Smooth muscle cell of the brain vasculature (primary cell): Measurements from ENCODE around the gene RBM15B.
"Not testable (repeated sequence)": the region's sequence is repeated elsewhere in the genome, so short reads cannot be mapped to it uniquely, and the experiment has no call there.

Source experiments
- DNase-seq: peaks from one replicate; pipeline ENCODE4 v3.0.0-alpha.2; 2012; ENCODE audit warnings: low read depth, low spot score

The RBM15B gene

DNA sequence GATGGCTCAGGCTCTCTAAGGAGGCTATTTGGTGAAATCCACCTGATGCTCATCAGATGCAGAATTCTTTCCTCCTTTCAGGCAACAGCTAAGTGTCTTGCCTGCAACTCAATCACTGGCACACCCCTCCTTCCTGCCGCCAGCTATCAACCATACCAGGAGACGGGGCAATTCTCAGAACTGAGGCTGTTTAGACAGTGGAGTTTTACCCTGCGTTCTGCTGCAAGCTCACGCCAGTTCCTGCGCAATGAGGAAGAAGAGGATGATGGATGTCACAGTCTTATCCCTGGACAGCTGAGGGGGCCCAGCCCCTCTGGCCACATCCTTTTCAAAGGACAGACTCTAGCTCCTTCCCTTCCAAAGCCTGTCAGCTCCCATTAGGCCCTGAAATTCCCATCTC, 13.0 kb upstream of the RBM15B start:
- DNase-seq = no peak

DNA sequence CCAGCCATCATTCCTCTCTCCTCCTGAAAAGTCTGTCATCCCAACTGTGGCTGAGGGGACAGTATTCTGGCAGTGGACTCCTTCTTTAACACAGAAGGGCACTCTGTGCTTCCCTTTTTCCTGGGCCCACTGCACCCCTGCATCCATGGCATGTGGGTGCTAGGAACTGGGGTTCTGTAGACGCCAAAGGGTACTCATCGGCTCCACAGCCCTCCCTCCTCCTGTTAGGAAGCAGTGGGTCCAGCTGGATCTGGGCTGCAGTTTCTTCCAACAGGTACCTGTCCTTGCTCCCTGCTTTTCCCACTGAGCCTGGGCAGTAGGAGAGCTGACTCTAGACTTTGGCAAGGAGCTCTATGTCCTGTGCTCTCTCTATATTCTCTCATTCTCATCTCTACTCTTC, 12.4 kb upstream of the RBM15B start:
- no peak for DNase-seq

DNA sequence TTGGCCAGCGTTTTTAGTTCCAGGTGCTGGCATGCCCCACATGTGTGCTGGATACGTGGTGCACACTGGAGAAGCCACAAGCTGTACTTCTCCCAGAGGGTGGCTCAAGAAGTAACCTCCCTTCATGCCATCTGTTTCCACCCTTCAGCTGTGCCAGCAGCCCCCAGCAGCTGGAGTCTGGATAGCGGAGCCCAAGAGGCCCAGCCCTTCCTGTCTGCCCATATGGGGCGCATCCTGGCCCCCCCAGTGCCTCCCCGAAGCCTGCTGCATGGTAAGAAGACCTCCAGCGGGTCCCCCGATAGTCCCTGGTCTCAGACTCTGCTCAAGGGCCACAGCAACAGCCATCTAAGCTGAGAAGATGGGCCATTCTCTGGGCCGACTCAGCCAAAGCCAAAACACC, 11.8 kb upstream of the RBM15B start:
- DNase-seq = no peak

DNA sequence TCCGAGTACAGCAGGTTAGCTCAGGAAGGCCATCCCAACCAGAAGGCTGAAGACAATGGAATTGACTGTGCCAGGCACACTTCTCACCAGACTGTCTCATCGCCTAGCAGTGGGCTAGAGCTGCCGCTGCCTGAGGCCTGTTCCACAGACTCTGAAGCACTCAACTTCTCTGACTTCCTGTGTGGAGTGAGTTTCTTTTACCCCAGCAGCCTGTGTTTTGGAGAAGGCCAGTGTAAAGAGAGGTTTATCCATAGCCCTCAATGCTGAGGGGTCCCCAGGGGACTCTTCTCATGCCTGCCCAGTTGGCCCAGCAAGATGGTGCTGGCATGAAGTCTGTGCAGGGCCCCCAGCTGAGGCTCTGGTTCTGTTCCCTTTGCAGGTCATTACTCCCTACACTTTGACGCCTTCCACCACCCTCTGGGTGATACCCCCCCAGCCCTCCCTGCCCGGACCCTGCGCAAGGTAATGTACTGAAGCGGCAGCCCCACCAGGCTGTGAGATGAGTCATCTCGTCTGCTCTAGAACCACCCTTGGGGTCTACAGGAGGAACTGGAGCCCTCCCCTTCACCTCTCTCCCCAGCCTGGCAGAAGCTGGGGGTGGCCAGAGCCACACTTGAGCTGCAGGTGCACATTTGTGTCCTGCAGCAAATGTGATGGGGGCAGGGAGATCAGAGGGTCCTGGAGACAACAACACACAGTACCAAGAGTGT, 11.2 kb upstream of the RBM15B start:
- no peak for DNase-seq

DNA sequence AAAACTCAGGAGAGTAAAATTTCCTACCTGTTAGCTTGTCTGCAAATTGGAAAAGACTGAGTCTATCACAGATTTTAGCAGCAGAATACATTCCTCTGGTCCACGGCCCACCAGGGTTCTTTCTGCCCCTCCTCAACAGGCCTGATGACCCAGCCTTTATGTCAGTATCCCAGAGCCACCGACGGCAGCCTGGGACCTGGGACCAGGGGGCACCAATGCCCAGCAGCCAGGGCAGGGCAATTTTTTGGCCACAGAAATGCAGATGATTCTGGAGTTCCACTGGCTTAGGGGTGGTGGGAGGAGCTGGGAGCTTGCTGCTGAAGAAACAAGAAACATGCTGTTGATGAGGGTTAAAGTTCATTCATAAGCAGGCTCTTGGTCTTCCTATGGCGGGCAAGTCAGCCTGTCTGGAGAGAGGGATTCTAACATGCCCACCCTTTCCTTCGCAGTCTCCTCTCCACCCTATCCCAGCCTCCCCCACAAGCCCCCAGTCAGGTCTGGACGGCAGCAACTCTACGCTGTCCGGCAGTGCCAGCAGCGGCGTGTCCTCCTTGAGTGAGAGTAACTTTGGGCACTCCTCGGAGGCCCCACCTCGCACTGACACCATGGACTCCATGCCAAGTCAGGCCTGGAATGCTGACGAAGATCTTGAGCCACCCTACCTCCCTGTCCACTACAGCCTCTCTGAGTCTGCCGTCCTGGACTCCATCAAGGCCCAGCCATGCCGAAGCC, 10.3 kb upstream of the RBM15B start:
- no peak for DNase-seq

DNA sequence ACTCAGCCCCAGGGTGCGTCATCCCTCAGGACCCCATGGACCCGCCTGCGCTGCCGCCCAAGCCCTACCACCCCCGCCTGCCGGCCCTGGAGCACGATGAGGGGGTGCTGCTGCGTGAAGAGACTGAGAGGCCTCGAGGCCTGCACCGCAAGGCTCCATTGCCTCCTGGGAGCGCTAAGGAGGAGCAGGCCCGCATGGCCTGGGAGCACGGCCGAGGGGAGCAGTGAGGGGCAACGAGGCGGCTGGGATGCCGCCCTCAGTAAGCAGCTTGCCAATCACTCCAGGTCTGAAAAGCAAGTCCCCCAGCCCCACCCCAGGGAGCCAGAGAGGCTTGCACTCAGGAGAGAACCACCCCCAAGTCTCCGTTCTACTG, 9.8 kb upstream of the RBM15B start:
- DNase-seq = no peak

DNA sequence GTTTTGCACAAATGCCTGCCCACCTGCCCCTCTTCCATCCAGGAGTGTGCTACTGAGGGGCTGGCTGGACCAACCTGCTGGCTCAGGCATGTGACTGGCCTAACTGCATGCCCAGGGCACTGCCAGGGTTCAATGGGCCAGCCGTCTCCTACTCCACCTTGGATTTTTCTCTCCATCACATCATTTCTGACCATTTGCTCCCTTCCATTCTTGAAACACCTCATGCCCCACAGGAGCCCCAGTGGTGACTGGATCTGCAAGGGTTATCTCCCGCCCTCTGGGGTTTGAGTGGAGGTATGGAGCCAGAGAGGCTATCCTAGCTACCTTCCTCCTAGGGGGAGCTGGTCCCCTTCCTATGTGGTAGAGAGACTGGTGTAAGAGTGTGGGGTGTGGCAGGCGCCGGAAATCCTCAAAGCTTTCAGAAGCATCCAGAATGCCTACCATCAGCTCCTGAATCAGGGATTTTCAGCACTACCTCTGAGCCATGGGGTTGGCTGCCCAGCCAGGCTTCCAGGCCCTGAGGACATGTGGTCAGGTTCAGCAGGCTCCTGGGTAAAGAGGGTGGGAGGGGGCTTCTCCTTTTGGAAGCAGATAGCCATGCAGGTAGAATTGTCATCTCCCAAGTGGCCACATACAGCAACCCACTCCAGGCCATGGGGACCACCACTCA, 8.9 kb upstream of the RBM15B start:
- DNase-seq = no peak

DNA sequence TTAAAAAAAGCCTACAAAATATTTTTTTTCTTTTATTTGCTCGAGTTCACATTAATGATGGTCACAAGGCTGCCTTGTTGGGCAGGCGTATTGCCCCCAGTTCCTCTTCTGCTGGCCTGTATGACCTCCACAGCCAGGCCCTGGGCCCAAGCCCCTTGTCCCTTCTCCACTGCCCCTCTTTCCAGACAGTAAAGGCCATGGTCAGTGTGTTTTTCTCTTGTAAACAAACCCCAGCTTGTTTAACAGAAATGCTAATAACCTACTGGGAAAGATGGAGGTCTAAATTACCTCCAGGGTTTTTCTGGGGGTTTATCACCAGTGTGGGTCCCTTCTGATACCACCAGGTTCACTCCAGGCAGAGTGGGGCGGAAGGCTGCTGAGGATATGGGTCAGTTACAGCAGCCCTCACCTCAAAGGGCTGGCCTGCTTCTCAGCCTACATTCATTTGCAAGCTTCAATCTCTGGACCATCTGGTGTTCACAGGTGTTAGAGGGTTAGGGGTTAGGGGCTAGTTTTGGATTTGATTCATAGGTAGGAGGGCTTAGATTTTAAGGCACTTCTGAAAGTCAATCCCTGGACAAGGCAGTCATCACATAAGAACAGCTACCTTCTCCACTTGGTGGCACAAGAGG, 8.0 kb upstream of the RBM15B start:
- no peak for DNase-seq

DNA sequence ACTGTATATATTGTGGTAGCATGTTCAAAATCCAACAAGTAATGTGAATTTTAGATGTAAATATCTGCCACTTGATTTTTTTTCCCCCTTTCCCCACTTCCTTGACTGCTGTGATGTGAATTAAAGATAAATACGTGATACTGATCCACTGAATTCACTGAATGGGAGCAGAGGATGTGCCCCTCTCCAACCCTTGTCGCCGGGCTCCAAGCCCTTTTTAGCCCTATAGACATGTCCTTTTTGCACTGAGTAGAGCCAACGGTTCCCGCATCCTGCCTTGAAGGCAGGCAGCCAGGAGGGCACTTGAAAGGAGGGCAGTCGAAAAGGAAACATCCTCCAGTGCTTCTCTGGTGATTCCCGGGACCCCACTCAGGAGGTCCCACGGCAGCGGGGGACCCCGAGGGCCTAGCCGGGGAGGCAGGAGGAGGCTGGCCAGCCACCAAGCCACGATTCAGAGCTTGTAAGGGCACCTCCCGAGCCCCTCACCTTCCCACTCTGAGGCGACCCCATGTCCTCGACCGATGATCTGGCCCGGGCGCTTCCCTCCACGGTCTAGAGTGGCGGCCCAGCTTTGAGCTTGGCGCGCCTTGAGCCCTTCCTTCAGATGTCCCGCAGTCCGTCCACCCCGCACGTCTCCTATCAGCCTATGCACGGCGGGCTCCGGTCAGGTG, 6.9 kb upstream of the RBM15B start:
- no peak for DNase-seq

DNA sequence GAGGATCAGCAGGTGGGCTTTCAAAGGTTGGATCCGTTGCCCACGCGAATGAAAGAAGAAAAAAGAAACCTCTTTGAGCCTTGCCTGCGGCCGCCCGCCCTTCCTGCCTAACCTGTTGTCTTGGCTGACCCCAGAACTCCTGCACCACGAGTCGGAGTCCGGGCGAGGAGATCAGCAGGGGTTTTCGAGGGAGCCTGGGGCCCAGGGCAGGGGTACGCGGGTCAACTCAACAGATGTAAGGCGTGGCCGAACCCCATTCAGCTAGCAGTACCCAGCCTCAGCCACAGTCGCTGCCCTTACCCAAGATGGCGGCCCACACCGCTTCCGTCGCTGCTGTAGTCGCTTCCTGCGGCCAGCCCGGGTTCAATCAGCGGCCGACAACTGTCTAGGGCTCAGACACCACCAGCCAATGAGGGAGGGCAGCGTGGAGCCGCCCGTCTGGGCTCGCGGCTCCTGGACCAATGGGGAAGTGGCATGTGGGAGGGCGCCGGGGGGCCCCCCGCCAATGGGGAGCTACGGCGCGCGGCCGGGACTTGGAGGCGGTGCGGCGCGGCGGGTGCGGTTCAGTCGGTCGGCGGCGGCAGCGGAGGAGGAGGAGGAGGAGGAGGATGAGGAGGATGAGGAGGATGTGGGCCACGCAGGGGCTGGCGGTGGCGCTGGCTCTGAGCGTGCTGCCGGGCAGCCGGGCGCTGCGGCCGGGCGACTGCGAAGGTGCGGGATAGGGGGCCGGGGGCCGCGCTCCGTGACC, 6.2 kb upstream of the RBM15B start, which contains the start of gene MANF:
Gene MANF, plus strand, starts transcription at position 566 of the 748 bp plus-strand sequence. Its CDS starts 52 bp downstream, at position 618.
- DNase-seq = peak; percentile 95

DNA sequence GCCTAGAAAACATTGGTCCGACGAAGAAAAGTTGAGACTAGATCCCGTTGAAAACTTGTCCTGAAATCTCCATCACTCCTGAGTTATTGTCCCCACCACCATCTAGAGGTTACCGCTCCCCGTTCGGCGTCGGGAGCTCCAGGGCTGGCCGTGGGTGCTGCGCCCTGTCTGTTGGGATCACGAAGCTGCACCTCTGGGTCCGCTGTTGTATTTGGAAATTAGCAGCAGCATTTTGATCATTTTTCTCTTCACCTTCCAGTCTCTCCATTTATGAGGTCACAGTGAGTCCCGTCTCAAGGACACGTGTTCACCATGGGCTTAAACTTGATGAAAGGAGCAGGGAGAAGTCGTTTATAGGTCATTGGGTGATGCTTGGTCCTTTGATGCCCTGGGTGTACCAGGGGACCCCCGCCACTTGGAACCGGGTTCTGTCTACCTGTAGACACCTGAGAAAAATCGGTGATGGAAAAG, 5.4 kb upstream of the RBM15B start:
- DNase-seq = no peak

DNA sequence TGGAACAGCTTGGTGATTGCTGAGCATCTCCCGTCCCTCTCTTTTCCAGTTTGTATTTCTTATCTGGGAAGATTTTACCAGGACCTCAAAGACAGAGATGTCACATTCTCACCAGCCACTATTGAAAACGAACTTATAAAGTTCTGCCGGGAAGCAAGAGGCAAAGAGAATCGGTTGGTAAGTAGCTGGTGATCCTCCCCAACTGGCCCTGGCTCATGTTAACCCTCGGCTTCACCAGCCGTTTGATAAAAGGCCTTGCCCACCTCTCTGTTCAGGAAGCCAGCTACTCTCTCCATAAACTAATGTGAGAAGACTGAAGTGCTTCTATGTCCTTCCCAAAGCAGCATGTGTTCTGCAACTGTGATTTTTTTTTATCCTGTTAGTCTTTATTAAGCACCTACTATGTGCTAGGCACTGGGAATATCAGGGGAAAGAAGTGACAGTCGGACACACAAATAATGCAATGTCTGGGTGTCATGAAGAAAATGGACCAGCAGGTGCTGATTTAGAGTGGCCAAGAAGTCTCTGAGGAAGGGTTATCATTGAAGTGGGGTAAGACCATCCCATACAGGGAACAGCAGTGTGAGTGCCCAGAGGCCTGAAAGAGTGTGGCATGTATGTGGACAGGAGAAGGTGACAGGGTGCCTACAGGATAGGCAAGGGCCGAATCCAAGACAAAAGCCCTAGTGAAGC, 4.8 kb upstream of the RBM15B start:
- DNase-seq = no peak

DNA sequence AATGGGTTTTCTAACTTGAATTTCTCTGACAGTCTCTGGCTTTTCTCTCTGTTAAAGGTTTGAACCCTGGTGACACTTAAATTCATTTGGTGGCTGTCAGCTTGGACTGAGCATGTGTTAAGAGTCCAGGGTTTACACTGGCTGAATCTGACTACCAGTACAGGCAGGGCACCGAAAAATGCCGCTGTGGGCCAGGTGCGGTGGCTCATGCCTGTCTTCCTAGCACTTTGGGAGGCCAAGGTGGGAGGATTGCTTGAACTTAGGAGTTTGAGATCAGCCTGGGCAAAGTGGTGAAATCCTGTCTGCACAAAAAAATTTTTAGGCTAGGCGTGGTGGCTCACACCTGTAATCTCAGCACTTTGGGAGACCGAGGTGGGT, 4.2 kb upstream of the RBM15B start:
- no peak for DNase-seq

DNA sequence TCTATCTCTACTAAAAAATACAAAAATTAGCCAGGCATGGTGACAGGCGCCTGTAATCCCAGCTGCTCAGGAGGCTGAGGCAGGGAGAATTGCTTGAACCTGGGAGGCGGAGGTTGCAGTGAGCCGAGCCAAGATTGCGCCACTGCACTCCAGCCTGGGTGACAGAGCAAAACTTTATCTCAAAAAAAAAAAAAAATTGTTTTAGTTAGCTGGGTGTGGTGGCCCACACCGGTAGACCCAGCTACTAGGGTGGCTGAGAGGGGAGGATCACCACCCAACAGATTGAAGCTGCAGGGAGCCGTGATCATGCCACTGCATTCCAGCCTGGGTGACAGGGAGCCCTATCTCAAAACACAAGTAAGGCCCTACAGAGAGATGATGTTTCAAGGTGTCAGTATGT, 3.8 kb upstream of the RBM15B start:
- not testable (repeated sequence) for DNase-seq

DNA sequence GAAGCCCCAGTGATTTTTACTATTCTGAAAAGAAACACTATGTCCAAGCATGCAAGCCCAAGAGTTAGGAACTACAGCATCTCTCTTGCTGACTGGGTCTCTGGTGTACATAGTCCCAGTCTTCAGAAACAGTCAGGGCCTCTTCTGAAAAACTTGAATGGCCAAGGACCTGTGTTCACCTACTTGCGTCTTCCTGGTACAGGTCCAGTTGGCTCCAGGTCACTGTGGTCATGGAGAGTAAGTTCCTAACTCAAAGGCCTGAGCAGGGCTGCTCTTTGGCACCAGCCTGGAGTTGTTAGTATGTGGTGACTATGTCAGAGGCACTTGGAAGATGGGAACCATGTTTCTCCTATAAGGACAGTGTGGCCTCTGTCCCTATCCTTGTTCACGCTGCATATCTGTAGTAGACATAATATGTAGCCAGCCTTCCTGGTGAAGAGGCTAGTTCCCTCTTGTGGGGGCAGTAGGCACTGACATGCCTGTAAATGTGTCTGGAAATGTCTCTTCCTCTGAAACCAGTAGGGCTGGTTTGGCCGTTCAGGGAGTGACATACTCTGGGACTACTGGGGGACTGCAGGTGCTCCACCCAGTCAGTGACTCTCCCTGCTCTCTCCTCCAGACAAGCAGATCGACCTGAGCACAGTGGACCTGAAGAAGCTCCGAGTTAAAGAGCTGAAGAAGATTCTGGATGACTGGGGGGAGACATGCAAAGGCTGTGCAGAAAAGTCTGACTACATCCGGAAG, 2.6 kb upstream of the RBM15B start:
- DNase-seq = no peak

DNA sequence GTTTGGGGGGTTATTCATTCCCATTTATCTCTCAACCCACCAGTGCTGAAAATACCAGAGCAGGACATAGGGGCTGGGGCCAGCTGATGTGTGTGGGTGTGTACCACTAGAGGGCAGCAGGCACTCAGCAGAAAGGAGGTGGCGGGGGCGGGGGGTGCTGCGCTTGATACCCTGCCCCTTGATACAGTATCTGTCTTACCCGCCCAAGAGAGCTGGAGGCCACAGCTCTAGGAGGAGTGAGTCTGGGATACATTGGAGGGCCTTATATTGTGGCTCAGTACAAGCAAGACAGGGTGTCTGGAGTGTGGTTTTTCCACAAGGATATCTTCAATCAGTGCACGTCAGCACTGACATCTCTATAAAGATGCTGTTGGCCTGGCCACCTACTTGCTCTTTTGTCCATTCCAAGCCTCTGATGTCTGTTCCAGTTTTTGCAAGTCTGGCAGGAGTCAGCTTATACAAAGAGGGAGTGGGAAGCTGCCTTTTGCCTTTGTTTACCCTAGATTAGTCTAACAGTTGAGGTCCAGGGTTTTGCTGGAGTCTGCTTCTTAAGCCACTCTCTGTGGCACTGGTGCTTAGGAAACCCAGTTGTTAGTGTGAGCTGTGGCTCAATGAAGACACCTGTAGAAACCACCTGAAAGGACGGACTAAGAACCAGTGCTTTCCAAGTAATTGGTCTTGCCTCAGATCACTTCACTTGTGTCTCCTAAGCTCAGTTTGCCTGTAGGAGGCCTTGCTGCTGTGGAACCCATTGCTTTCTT, 1.5 kb upstream of the RBM15B start:
- no peak for DNase-seq

DNA sequence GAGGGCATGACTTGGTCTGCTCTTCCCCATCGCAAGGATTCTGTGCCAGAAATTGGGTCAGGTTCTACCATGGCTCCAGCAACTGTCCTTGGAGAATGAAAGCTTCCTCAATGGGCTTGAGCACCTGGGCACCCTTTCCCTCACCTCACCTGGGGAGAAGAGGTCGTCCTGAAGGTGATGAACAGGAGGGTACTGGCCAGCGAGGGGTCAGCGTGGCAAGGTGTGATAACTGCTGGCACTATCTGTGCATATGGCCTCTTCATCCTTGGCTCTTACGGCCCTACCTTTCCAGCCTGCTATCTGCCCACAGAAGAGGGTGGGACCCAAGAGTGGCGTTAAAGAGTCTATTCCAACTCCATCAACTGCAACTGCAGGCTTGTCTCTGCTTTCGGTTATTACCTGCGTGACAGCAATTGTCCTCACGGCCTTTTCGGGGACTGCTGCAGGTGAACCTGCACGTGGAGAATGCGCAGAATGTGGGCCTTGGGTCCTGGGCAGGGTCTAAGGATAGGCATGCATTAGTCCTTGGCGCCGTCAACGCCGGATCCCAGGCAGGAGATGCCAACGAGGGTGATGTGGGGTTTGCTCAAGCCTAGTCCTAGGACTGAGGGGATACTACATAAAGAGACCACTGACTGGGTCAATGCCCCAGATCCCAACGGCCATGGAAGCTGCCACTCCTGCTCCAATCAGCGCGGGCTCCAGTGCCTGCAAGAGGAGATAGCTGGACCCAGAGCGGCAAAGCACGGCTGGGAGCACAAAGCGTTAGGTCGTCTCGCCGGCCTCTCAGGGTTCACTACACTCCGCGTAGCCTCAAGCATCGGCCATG, 625 bp upstream of the RBM15B start:
- no peak for DNase-seq
